Loucy (cell line): ENCODE results near the gene KLF13.

ENCODE experiments used
- CTCF ChIP-seq: fragments of 200-600 bp; sonication (generic); conservative IDR thresholded peaks from 2 replicates; pipeline ENCODE4 v1.5.1; 2014; ENCODE audit warnings: mild to moderate bottlenecking, antibody characterized with exemption, low read length
- EZH2phosphoT487 ChIP-seq: fragments of 200-600 bp; IDR thresholded peaks from 2 replicates; pipeline ENCODE4 v1.6.1; 2018; ENCODE audit warnings: antibody characterized with exemption, mild to moderate bottlenecking, moderate library complexity, borderline replicate concordance

GRCh38 chr15:31330836-31331235 lies 4.2 kb downstream of the KLF13 start:
- TF ChIP-seq EZH2phosphoT487 (no peak), CTCF (no peak)
